COLO668 (cell line): ENCODE data around the gene TMTC1.

ENCODE experiments used
- DNase-seq: peaks from one replicate; lab custom pipeline; 2025; ENCODE audit not compliant: unreplicated experiment; lab: John Stamatoyannopoulos, UW

The TMTC1 gene

GRCh38 chr12:29620030-29620429 is 163.7 kb downstream of the TMTC1 start:
- no peak for DNase-seq

GRCh38 chr12:29617407-29617803 is 166.3 kb downstream of the TMTC1 start:
- DNase-seq: no peak

- no peak for DNase-seq
Measured at GRCh38 chr12:29616664-29617406, 166.9 kb downstream of the TMTC1 start.

- DNase-seq: no peak
Measured at GRCh38 chr12:29614694-29615325, 168.9 kb downstream of the TMTC1 start.

GRCh38 chr12:29612912-29613311 is 170.8 kb downstream of the TMTC1 start:
- no peak for DNase-seq

- no peak for DNase-seq
Measured at GRCh38 chr12:29611906-29612305, 171.8 kb downstream of the TMTC1 start.

- DNase-seq: no peak
Measured at GRCh38 chr12:29610473-29611170, 173.1 kb downstream of the TMTC1 start.

GRCh38 chr12:29609431-29610215 is 174.1 kb downstream of the TMTC1 start:
- no peak for DNase-seq

GRCh38 chr12:29608581-29608980 is 175.2 kb downstream of the TMTC1 start:
- no peak for DNase-seq

- DNase-seq: no peak
Measured at GRCh38 chr12:29599381-29599780, 184.4 kb downstream of the TMTC1 start.

- no peak for DNase-seq
Measured at GRCh38 chr12:29595071-29595755, 188.5 kb downstream of the TMTC1 start.

- DNase-seq: no peak
Measured at GRCh38 chr12:29593001-29593400, 190.7 kb downstream of the TMTC1 start.

- no peak for DNase-seq
Measured at GRCh38 chr12:29591140-29592020, 192.4 kb downstream of the TMTC1 start.

- DNase-seq: no peak
Measured at GRCh38 chr12:29589851-29590250, 193.9 kb downstream of the TMTC1 start.

GRCh38 chr12:29589286-29589820 is 194.4 kb downstream of the TMTC1 start:
- DNase-seq: no peak

- DNase-seq: no peak
Measured at GRCh38 chr12:29582677-29583272, 201.0 kb downstream of the TMTC1 start.

GRCh38 chr12:29582146-29582545 is 201.6 kb downstream of the TMTC1 start:
- no peak for DNase-seq

- no peak for DNase-seq
Measured at GRCh38 chr12:29581631-29582030, 202.1 kb downstream of the TMTC1 start.

- DNase-seq: no peak
Measured at GRCh38 chr12:29580971-29581370, 202.8 kb downstream of the TMTC1 start.
